Tibial nerve (tissue), 4 donors: ENCODE measurements around the gene PRUNE1. TPM values are rescaled to one million over a fixed set of nuclear protein-coding genes. Genes with fewer than 3 reads are reported as not detected.

Experiments
- DNase-seq, 2 donors: peaks; one replicate each; pipeline ENCODE4 v3.0.0-alpha.2; 2019; ENCODE audit warnings: low spot score in 2 of 2
- H3K27ac ChIP-seq, 4 donors: fragments of 200-600 bp; sonication (generic) in 3 of 4; one replicate each; pipeline ENCODE4 v1.5.1; 2017 to 2019; ENCODE audit warnings: mild to moderate bottlenecking in 1 of 4
- H3K27me3 ChIP-seq, 2 donors: fragments of 200-600 bp; sonication (generic) in 1 of 2; one replicate each; pipeline versions ENCODE4 v1.5.1 to v1.6.0; 2017 to 2019
- H3K36me3 ChIP-seq, 3 donors: fragments of 200-600 bp; sonication (generic); one replicate each; pipeline ENCODE4 v1.5.1; 2018 to 2019
- H3K4me1 ChIP-seq, 4 donors: fragments of 200-600 bp; sonication (generic) in 3 of 4; one replicate each; pipeline ENCODE4 v1.5.1; 2017 to 2019
- H3K4me3 ChIP-seq, 4 donors: fragments of 200-600 bp; sonication (generic) in 3 of 4; one replicate each; pipeline ENCODE4 v1.5.1; 2017 to 2019; ENCODE audit warnings: mild to moderate bottlenecking in 1 of 4, moderate library complexity in 1 of 4
- H3K9me3 ChIP-seq, 4 donors: fragments of 200-600 bp; sonication (generic) in 3 of 4; one replicate each; pipeline ENCODE4 v1.5.1; 2017 to 2019
- EP300 ChIP-seq, 2 donors: sonication (generic); formaldehyde crosslinking; IDR thresholded peaks; one replicate each; pipeline ENCODE4 v1.6.1; 2017; ENCODE audit warnings: antibody characterized with exemption in 2 of 2, mild to moderate bottlenecking in 1 of 2
- POLR2A ChIP-seq, 2 donors: fragments of 450-650 bp; IDR thresholded peaks; one replicate each; pipeline ENCODE4 v1.6.1; 2017; ENCODE audit warnings: antibody characterized with exemption in 2 of 2, mild to moderate bottlenecking in 2 of 2, moderate library complexity in 2 of 2
- WGBS, 2 donors: methylation state at CpG; one replicate each; pipeline ENCODE4 v1.1.5; 2018; 5-methylcytosine and 5-hydroxymethylcytosine counted together
- total RNA-seq, 4 donors: library from RNA; depleted of rRNA; stranded (reverse); fragments of >200 nt; gene quantifications; one replicate each; pipeline ENCODE4 v1.1.0, GENCODE V29; 2016
- TF ChIP-seq, protein P1 (sequence below), 5 experiments: fragments of 200-600 bp in 3 of 5; fragments of 450-650 bp in 2 of 5; sonication (generic) in 3 of 5; IDR thresholded peaks; one replicate each; pipeline ENCODE4 v1.5.1; 2016 to 2019; ENCODE audit warnings: antibody characterized with exemption in 5 of 5, mild to moderate bottlenecking in 3 of 5, moderate library complexity in 2 of 5

PRUNE1 gene
- total RNA-seq, 4 donors from 2014 or later, result 22.0 to 40.4 (median 28.5) TPM

DNA sequence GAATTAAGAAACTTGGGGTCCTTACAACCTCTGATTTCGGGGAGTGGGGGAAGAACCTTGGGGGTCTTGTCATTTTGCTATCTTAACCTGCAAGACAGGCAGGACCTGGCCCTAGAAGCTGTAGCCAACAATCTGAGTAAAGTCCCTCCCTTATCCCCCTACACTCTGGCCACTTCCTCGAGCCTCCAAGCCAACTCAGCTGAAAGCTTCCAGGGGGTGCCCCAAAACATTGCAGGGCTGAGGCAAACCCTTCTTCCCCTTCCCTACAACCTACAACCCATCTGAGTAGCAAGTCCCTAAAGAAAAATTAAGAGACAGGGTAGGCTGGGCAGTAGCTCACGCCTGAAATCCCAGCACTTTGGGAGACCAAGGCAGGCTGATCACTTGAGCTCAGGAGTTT, 38.6 kb upstream of the PRUNE1 start:
- no peak for DNase-seq

DNA sequence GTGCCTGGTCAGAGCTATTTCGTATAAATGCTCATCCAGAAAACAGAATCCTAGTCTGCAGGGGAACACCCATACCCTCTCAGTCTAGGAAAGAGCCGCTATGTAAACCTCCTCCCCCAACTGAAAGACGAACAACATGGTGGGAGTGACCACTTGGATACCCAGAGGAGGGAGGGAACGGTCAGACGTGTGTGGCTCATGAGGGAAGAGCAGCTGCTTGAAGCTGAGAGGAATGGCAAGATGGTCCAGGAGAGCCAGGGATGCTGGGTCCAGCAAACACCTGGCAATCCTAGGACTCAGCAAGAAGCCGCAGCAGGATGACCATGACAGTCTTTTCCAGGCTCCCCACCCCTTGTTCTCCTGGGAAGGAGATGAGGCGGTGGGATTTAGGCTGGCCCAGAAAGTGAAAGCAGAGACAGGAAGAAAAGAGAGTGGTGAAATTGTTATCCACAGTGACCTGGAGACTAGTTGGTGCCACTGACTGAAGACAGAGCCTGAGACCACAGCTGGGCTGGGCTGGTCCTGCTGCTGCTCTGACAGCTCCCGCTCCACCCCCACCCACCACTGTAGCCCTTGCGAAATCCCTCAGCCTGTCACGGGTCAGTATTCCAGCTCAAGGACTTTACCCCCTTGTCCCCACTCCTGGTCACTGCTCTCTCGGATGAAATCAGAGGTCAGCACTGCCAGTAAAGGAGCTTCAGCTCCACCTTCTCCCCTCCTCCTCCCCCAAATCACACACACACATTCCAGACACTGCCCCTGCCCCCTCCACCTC, 37.3 kb upstream of the PRUNE1 start:
- TF ChIP-seq EP300 (IDR thresholded peaks at IDR 0.05), result peak; percentile 51 to 78
- TF ChIP-seq, protein P1, sequence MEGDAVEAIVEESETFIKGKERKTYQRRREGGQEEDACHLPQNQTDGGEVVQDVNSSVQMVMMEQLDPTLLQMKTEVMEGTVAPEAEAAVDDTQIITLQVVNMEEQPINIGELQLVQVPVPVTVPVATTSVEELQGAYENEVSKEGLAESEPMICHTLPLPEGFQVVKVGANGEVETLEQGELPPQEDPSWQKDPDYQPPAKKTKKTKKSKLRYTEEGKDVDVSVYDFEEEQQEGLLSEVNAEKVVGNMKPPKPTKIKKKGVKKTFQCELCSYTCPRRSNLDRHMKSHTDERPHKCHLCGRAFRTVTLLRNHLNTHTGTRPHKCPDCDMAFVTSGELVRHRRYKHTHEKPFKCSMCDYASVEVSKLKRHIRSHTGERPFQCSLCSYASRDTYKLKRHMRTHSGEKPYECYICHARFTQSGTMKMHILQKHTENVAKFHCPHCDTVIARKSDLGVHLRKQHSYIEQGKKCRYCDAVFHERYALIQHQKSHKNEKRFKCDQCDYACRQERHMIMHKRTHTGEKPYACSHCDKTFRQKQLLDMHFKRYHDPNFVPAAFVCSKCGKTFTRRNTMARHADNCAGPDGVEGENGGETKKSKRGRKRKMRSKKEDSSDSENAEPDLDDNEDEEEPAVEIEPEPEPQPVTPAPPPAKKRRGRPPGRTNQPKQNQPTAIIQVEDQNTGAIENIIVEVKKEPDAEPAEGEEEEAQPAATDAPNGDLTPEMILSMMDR (IDR thresholded peaks at IDR 0.05), result no peak
- TF ChIP-seq POLR2A (IDR thresholded peaks at IDR 0.05), result peak; percentile 44 to 48
- Histone ChIP-seq H3K9me3 (no peaks in the 10 kb centered on the region), H3K27me3 (no peaks in the 10 kb centered on the region), H3K4me1 (peaks cover 0 to 72% (median 46%) of the 10 kb centered on the region in 4 donors), H3K36me3 (peaks cover 0 to 33% (median 21%) of the 10 kb centered on the region in 3 donors), H3K27ac (peak overlapping the region; percentile 96 to 99 (median 97)), H3K4me3 (peak overlapping the region in 2 of 4 donors; percentile 3 to 27)
- DNase-seq, result peak; percentile 73 to 85
- 24 to 30% methylated on average over 11 of the region's 11 CpGs for WGBS, 2 donors

More for the DNA sequence above, 38.6 kb upstream of the PRUNE1 start:
- TF ChIP-seq POLR2A (IDR thresholded peaks at IDR 0.05) (no peak), EP300 (IDR thresholded peaks at IDR 0.05) (no peak)
- TF ChIP-seq, protein P1 (IDR thresholded peaks at IDR 0.05), result no peak
- Histone ChIP-seq H3K36me3 (peaks cover 0 to 46% (median 31%) of the 10 kb centered on the region in 3 donors), H3K27me3 (no peaks in the 10 kb centered on the region), H3K4me1 (peaks cover 0 to 64% (median 46%) of the 10 kb centered on the region in 4 donors), H3K27ac (peak overlapping the region in 3 of 4 donors; percentile 55 to 99 (median 98)), H3K9me3 (no peaks in the 10 kb centered on the region), H3K4me3 (no peak overlapping the region)
- 66 to 81% methylated on average over 3 of the region's 3 CpGs for WGBS, 2 donors

DNA sequence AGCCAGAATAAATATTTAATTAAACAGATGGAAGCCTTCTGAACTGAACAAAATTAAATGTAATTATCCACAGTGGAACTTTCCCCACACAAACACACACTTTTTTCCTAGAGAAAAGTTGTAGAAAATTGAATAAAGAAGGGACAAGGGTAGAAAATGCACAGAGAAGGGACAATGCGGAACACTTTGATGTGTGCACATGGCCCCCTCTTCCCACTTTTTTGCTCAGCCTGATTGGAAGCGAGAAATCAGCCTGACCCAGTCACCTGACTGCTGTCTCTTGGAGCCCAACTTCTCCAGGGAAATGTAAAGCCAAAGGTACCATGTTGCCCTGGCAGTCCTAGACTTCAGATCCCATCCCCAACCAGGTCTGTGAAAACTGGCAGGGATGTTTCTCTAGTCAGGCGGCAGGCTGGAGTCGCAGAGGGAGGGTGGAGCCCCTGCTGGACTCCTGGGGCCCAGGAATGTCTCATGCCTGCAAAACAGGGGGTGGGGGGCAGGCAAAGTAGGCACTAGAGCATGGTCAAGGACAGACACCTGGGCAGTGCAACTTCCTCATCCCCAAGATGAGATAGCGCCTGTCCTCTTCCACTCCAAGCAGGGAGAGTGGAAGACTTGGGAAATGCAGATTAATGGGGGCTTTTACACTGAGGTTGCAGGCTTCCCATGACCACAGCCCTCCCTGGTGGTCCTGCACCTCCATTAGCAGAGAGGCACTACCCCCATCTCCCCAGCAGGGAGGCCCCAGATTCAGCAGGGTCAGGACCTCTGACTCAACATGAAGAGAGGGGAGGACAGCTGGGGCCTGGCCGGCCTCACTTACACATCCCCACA, 36.4 kb upstream of the PRUNE1 start:
- Histone ChIP-seq H3K4me1 (peaks cover 0 to 72% (median 48%) of the 10 kb centered on the region in 4 donors), H3K27ac (peak overlapping the region; percentile 96 to 99 (median 97)), H3K36me3 (peaks cover 0 to 25% (median 13%) of the 10 kb centered on the region in 3 donors), H3K27me3 (no peaks in the 10 kb centered on the region), H3K4me3 (peak overlapping the region in 3 of 4 donors; percentile 73 to 89 (median 85)), H3K9me3 (no peaks in the 10 kb centered on the region)
- TF ChIP-seq, protein P1 (IDR thresholded peaks at IDR 0.05), result no peak
- WGBS, 2 donors, result 39 to 57% methylated on average over 5 to 6 of the region's 6 CpGs
- no peak for DNase-seq

DNA sequence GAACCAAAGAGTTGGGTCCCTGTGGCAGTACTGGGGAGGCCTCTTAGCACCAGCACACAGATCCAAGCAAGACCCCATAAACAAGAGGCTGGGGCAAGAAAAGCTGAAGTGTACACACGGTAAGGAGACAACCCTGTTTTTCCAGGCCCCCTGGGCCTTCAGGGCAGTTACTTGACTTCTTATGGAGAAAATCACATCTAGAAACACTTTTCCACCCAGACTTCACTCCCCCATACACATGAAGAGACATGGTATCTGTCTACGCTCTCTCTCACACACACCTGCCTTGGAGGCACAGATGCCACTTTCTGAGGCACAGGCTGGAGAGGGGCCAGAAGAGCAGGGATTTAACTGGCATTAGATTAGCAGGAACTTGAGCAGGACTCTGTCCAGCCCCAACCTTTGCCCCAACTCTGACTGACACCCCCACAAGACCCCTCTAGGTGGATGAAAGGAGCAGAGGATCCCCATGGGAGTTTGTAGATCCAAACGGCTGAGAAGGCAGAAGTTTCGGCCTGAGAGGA, 35.8 kb upstream of the PRUNE1 start:
- no peak for DNase-seq
- H3K27me3 ChIP-seq, result no peaks in the 10 kb centered on the region
- peak overlapping the region in 3 of 4 donors; percentile 73 to 89 (median 85) for H3K4me3 ChIP-seq
- H3K9me3 ChIP-seq, result no peaks in the 10 kb centered on the region
- H3K4me1 ChIP-seq, result peaks cover 0 to 79% (median 54%) of the 10 kb centered on the region in 4 donors
- 33 to 46% methylated on average over 4 of the region's 4 CpGs for WGBS, 2 donors
- peak overlapping the region; percentile 96 to 99 (median 97) for H3K27ac ChIP-seq
- TF ChIP-seq EP300 (IDR thresholded peaks at IDR 0.05) (no peak), POLR2A (IDR thresholded peaks at IDR 0.05) (no peak)
- TF ChIP-seq, protein P1 (IDR thresholded peaks at IDR 0.05), result no peak
- peaks cover 0 to 18% (median 7%) of the 10 kb centered on the region in 3 donors for H3K36me3 ChIP-seq
